Activated CD8-positive, alpha-beta memory T cell treated with anti-CD3 and anti-CD28 coated beads for 1 hour (primary cell): ENCODE results near the gene ELL3.
"Not testable (repeated sequence)": the region's sequence is repeated elsewhere in the genome, so short reads cannot be mapped to it uniquely, and the experiment has no call there.

Source experiments
- DNase-seq, 2 donors: peaks; one replicate each; pipeline ENCODE4 v3.0.0-alpha.2; 2020; ENCODE audit warnings: low read depth in 1 of 2; ENCODE audit errors: extremely low read depth in 1 of 2

The ELL3 gene, protein sequence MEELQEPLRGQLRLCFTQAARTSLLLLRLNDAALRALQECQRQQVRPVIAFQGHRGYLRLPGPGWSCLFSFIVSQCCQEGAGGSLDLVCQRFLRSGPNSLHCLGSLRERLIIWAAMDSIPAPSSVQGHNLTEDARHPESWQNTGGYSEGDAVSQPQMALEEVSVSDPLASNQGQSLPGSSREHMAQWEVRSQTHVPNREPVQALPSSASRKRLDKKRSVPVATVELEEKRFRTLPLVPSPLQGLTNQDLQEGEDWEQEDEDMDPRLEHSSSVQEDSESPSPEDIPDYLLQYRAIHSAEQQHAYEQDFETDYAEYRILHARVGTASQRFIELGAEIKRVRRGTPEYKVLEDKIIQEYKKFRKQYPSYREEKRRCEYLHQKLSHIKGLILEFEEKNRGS

DNA sequence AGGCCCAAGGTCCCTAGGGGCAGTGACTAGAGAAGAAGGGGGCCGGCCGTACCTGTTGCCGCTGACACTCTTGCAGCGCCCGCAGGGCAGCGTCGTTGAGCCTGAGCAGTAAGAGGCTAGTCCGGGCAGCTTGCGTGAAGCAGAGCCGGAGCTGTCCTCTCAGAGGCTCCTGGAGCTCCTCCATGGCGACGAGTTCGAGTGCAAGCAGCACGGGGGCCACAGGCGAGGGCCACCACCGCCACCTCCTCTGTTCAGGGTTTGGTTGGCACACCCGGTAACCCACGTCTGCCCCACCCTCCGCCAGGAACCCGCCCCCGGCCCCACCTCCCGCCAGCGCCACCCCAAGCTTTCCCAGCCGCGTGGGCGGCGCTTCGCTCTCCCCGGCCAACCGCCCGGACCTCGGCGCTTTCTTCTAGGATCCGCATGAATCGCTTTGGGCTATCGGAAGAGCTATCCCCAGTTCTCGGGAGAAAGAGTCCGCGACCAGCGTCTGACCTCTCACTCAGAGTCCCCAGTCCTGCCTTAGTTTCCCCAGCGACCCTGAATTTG is at the start of gene ELL3:
TSS of gene ELL3 (minus strand) at position 249 of the 549 bp plus-strand sequence. CDS start at position 184, 65 bp downstream.
- peak; percentile 34 to 71 for DNase-seq

DNA sequence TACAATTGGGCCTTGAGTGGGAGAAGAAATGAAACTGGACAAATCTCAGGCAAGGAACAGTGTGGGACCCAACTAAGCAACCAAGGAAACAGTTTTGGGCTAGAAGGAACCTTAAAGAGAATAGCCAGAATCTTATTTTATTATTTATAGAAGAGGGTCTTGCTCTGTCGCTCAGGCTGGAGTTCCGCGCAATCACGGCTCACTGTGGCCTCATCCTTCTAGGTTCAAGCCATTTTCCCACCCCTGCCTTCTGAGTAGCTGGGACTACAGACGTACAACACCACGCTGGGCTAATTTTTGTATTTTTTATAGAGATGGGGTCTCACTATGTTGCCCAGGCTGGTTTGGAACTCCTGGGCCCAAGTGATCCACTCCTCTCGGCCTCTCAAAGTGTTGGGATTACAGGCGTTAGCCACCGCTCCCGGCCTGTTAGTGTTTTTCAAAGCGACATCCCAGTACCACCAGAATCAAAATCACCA is 49.3 kb upstream of the ELL3 start:
- DNase-seq = no peak

DNA sequence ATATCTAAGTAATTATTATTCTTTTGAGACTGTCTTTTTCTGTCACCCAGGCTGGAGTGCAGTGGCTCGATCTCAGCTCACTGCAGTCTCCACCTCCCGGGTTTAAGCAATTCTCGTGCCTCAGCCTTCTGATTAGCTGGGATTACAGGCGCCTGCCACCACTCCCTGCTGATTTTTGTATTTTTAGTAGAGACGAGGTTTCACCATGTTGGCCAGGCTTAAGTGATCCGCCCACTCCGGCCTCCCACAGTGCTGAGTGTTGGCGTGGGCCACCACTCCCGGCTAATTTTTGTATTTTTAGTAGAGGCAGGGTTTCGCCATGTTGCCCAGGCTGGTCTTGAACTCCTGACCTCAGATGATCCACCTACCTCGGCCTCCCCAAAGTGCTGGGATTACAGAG is 48.5 kb upstream of the ELL3 start:
- DNase-seq = not testable (repeated sequence)

DNA sequence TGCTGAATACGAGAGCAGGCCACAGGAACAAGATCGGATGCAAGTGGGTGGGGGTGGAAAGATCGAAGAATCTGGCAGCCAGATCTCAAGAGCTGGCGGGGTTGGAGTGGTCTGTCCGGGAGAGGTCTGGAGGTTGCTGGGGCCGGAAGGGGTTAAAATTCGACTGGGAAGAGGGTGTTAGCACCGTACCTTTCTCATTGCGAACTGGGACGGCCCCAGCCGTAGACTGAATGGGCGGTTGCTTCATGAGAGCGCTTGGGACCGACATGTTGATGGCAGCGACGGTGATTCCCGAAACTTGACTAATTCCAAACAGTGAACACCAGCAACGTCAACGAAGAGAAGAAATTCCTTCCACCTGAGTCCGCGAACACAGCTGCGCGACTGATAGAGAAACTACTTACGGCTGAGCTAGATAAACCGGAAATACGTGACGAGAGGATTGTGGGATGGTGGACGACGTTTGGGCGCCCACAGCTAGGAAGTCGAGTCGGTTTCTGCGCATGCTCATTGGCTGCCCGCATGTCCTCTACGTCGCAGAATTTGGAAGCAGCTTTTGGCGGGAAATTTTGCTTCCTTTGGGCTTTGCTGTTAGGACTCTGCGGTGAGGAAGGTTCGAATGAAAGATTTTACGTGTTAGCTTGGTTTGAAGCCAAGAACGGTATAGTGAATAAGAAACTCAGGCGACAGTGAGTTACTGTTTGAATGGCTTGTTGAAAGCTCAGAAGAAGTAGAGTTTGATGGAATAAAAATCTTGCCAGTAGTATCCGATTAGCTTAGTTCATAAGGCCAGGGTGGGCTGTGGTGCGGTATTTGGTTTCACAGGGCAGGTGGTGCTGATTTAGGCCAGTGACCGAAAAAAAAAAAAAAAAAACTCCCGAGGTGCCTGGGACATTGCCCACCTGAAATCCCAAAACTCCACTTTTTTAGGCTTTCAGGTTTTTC is 47.8 kb upstream of the ELL3 start, which contains the start of gene MFAP1:
TSS of gene MFAP1 (minus strand) at position 389 of the 945 bp plus-strand sequence. CDS start at position 268, 121 bp downstream.
- DNase-seq = peak; percentile 81 to 85

DNA sequence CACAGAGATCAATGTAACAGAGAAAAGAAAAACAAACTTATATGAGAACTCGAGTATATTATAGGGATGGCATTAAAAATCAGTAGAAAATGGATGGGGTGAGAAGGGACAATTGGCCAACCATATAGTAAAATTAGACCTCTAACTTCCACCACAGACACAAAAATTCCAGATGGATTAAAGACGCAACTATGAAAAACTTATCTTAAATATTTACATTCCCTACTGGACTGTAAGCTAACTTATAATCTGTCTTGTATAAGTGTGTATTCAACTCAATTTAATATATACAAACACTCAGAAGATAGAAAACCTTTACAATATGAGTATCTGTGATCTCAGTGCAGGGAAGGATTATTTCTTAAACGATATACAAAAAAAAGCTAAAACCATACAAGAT is 44.7 kb upstream of the ELL3 start:
- DNase-seq = no peak

DNA sequence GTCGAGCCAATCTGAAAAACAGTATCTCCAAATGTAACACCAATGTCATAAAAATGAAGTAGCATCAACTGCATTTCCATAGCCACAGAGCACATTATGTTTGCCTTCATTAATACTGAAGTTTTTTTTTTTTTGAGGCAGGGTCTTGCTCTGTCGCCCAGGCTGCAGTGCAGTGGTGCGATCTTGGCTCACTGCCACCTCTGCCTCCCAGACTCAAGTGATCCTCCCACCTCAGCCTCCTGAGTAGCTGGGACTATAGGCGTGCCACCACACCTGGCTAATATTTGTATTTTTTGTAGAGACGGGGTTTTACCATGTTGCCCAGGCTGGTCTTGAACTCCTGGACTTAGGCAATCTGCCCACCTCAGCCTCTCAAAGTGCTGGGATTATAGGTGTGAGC is 38.3 kb upstream of the ELL3 start:
- not testable (repeated sequence) for DNase-seq

DNA sequence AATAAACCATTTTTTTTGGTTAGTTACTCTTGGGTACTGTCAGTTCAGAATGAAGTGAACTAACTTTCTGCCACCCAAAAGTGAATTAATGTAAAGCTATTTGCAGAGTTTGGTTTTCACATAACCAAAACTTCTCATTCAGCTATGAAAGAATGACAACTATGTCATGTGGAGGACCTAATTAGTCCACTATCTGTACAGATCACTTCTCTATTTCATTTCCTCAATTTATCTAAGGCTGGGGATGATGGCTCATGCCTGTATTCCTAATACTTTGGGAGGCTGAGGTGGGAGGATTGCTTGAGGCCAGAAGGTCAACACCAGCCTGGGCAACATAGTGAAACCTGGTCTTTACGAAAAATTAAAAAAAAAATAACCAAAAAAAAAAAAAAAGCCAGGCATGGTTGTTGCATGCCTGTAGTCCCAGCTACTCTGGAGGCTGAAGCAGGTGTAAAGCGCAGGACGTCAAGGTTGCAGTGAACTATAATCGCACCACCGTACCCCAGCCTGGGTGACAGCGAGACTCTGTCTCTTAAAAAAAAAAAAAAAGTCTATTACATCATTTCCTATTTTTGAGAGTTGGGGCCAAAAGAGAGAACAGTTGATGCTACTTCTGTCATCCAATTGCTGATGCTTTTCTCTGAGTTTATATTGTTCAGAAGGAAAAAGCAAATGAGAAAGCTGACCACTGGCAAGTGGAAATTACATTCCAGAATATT is 32.4 kb upstream of the ELL3 start:
- no peak for DNase-seq

DNA sequence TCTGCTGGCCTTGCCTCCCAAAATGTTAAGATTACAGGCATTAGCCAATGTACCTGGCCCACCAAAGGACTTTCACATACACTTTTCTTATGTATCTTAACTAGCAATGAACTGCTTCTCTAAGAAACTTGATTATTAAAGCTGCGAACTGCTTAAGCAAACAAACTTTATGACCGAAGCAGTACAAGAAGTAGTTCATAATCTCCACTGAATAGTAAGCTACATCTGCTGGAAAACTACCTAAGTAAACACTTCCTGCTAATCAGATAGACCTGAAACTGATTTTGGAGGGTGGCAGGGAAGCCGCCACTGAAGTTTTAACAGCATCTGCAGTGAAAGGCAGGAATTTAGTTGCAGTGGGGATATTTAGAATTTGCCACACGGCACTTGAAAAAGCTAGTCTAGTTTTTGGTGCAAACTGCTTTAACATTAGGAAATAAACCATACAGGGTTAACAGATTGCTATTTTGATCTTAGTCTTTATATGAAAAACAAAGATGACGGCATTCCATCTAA is 31.7 kb upstream of the ELL3 start:
- DNase-seq = no peak

DNA sequence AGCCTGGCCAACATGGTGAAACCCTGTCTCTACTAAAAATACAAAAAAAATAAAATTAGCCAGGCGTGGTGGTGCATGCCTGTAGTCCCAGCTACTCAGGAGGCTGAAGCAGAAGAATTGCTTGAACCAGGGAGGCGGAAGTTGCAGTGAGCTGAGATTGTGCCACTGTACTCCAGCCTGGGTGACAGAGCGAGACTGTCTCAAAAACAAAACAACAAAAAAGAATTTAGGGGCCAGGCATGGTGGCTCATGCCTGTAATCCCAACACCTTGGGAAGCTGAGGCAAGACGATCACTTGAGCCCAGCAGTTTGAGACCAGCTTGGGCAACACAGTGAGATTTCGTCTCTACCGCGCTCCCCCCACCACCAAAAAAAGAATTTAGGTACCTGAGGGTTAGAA is 25.9 kb upstream of the ELL3 start:
- DNase-seq = not testable (repeated sequence)

DNA sequence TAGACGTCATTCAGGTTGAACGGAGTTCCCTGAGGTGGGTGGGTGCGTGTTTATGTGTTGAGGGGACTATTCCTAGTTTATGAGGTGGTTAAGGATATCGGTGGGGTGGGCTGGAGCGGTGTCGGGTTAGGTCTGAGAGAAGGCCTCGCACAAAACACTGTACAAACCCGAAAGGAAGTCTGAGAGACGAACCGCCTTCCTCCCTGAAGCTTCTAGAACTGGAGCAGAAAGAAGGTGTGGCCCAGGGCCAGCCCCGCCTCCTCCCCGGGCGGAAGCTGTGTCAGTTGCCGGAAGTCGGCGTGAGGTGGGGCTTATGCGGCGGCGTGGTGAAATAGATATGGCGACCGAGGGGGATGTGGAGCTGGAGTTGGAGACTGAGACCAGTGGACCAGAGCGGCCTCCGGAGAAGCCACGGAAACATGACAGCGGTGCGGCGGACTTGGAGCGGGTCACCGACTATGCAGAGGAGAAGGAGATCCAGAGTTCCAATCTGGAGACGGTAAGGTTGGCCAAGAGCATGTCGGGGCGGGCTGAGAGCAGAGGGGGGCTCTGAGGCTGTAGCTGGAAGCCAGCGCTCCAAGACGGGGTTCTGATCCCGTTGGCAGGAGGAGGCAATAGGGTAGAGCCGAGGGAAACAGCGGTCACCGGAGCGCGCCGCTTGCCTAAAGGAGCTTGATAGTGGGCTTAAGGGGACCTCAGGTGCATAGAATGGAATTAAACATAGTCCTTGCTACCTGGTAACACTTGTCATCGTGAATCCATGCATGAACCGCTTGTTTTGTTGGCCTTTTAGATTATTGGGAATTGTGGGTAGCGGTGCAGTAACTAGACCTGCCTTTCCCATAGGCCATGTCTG is 23.7 kb upstream of the ELL3 start, which contains the start of gene HYPK:
TSS of gene HYPK (plus strand) at position 314 of the 856 bp plus-strand sequence. CDS start at position 338, 24 bp downstream.
- DNase-seq = peak; percentile 74 to 83

DNA sequence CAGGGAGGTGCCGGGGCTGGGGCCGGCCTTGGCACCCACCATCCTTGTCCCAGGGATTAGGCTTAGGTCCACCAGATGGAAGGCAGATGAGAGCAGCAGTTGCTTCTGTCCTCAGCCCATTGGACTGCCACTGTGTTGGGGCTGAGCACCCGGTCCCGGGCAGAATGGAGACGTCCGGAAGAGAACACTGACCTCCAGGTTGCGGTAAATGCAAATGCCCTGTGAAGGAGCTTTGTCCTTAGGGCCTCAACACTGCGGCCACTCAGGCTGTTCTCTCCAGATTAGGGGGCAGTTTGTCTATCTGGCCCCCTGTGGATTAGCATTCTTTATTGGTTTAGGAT is 23.1 kb upstream of the ELL3 start, which contains the start of gene SERINC4:
TSS of gene SERINC4 (minus strand) at position 276 of the 341 bp plus-strand sequence. CDS start at position 42, 234 bp downstream.
- no peak for DNase-seq

DNA sequence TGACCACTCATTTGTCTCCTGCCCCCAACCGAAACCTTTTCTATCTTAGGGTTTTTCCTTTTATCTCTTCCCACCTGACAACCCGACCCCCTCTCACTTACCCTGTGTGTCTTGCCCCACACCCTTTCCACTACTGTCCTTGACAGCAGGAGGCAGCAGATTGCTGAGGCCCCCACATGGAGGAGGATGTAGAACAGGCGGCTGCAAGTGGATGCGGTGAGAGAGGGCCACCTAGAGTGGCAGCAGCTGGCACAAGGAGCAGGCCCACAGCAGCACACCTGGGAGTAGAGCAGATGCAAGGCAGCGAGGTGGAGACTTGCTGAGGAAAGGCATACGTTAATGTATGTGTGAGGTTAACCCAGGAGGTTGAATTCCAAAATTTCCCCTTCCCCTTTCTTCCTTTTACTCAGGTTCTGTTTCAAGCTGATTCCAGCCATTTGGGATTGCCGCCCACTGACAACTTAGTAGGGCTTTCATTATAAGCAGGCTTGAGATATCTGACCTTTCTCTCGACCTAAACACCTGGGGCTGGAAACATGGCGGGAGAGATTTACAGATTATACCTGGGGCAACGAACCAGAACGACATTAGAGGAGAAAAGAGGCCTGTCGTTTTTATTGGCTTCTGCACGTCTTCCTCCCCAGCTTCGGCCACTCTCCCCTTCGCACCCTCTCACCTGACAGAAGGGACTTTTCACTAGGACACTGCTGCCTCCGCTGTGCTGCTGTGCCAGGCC is 22.6 kb upstream of the ELL3 start:
- DNase-seq = no peak

DNA sequence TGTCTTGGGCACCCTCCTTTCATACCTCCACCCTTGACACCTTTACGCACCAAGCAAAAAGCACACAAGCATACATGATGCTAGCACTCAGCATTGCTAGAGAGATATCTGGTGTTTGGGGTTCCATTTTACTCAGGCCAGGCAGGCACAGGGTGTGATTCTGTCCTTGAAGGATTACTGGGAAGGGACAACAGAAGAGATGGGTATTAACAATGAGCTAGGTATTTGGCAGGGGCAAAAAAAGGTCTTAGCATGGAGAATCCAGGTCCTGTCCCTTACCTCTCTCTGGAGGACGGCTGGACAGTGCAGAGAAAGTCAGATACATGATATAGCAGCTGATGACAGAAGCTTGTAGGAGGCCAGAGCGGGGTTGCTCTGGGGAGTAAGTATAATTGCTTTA is 19.8 kb upstream of the ELL3 start:
- no peak for DNase-seq

DNA sequence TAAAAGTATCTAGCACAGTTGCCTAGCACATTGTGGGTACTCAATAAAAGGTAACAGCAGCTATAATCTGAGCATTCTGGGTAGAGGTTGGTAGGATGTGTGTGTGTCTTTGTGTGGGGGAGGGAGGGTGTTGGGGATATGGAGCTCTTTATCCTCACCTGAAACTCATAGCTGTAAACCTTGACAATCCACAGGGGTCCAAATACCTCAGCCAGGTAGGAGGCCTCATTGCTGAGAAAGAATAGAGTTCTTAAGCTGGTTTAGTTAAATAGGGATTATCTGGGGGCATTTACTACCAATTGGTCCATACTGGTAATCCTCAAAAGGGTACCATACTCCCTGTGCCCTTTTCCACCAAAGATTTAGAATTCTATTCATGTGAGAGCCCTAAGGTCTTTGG is 19.2 kb upstream of the ELL3 start:
- no peak for DNase-seq

DNA sequence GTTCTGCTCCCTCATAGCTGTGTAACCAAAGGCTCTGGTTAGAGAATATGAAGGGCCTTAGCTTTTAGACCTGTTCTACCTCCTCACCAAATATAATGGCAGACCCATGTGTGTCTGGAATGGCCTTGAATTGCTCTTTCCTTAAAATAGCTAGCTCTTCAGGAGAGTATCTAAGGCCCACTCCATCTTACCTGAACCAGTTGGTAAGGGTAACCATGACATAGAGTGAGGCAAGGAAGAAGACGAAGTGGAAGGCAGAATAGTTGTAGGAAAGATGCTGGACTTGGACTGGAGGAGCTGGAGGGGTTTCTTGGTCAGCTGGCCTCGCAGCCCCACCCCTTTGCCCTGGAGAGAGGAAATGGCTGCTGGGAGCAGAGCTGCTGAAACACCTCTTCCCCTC is 18.4 kb upstream of the ELL3 start:
- DNase-seq = no peak

DNA sequence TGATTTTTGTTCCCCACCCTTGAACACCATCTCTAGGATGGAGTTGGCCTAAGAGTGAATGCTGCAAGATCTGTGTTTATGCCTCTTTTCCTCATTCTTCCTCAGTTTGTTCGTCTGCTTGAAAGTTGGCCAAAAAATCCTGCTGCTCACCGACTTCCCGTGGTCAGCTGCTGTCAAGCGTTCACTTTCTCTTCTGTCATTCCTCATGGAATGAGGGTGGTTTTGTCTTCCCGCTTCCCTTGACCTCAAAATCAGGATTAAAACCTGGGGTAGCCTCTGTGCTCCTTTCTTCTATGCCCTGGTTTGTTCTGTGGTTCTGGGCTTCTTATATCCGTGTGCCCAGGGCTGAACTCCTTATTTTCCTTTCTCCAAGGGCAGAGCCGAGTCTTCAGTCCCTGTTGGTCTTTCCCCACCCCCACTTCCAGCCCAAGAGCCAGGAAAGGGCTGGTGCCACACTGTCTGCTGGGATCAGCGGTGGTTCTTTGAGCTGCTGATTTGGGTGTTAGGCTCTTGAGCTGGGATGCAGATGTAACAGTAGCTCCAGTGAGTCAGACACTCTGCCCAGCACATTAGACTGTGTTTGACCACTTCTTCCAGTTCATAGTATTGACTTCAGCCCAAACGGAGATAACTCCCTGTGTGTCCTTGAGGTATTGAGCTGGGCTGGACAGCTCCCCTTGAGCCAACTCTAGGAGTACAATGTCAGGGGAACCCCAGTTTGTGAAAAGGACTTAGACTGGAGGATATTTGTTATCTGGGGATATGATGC is 17.7 kb upstream of the ELL3 start:
- DNase-seq = no peak

DNA sequence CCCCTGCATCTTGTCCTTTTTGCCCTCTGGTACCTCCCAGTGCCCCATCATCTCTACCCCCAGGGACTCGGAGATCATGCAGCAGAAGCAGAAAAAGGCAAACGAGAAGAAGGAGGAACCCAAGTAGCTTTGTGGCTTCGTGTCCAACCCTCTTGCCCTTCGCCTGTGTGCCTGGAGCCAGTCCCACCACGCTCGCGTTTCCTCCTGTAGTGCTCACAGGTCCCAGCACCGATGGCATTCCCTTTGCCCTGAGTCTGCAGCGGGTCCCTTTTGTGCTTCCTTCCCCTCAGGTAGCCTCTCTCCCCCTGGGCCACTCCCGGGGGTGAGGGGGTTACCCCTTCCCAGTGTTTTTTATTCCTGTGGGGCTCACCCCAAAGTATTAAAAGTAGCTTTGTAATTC is 16.9 kb upstream of the ELL3 start:
- no peak for DNase-seq
